ENCODE data around the gene DNAI1.
"Not testable (repeated sequence)": the region's sequence is repeated elsewhere in the genome, so short reads cannot be mapped to it uniquely, and the experiment has no call there.

Gene DNAI1

GRCh38 chr9:34437006-34437925 is 21.3 kb upstream of the DNAI1 start:
- H3K27me3 ChIP-seq (ENCODE audit: low read depth, low read length), result no peaks in the 10 kb centered on the region
- peaks cover 0 to 8% of the 10 kb centered on the region in 2 donors for H3K36me3 ChIP-seq (ENCODE audit: control insufficient read depth in 1 of 2, insufficient read depth in 2 of 2, low read length in 2 of 2)
- H3K9me3 ChIP-seq (ENCODE audit: control insufficient read depth in 1 of 2, low read length in 2 of 2), result no peaks in the 10 kb centered on the region
- no peak overlapping the region for H3K27ac ChIP-seq (ENCODE audit: low read length)
- H3K4me1 ChIP-seq (ENCODE audit: control insufficient read depth in 1 of 2, insufficient read depth in 2 of 2, low read length in 2 of 2), result peaks cover 4 to 7% of the 10 kb centered on the region in 2 donors
- no peak overlapping the region for H3K4me3 ChIP-seq (ENCODE audit: low read depth in 1 of 2, low read length in 2 of 2)

GRCh38 chr9:34437926-34438307 is 20.7 kb upstream of the DNAI1 start:
- H3K4me1 ChIP-seq (ENCODE audit: control insufficient read depth in 1 of 2, insufficient read depth in 2 of 2, low read length in 2 of 2); H3K27me3 ChIP-seq (ENCODE audit: low read depth, low read length); H3K27ac ChIP-seq (ENCODE audit: low read length); H3K4me3 ChIP-seq (ENCODE audit: low read depth in 1 of 2, low read length in 2 of 2); H3K36me3 ChIP-seq (ENCODE audit: control insufficient read depth in 1 of 2, insufficient read depth in 2 of 2, low read length in 2 of 2); H3K9me3 ChIP-seq (ENCODE audit: control insufficient read depth in 1 of 2, low read length in 2 of 2): not testable (repeated sequence)

GRCh38 chr9:34438465-34438864 is 20.1 kb upstream of the DNAI1 start:
- not testable (repeated sequence) for H3K27me3 ChIP-seq (ENCODE audit: low read depth, low read length); H3K4me3 ChIP-seq (ENCODE audit: low read depth in 1 of 2, low read length in 2 of 2); H3K4me1 ChIP-seq (ENCODE audit: control insufficient read depth in 1 of 2, insufficient read depth in 2 of 2, low read length in 2 of 2); H3K36me3 ChIP-seq (ENCODE audit: control insufficient read depth in 1 of 2, insufficient read depth in 2 of 2, low read length in 2 of 2); H3K27ac ChIP-seq (ENCODE audit: low read length); H3K9me3 ChIP-seq (ENCODE audit: control insufficient read depth in 1 of 2, low read length in 2 of 2)

GRCh38 chr9:34440017-34440416 is 18.6 kb upstream of the DNAI1 start:
- H3K27me3 ChIP-seq (ENCODE audit: low read depth, low read length), result no peaks in the 10 kb centered on the region
- H3K27ac ChIP-seq (ENCODE audit: low read length), result no peak overlapping the region
- H3K36me3 ChIP-seq (ENCODE audit: control insufficient read depth in 1 of 2, insufficient read depth in 2 of 2, low read length in 2 of 2), result peaks cover 0 to 8% of the 10 kb centered on the region in 2 donors
- no peak overlapping the region for H3K4me3 ChIP-seq (ENCODE audit: low read depth in 1 of 2, low read length in 2 of 2)
- H3K9me3 ChIP-seq (ENCODE audit: control insufficient read depth in 1 of 2, low read length in 2 of 2), result no peaks in the 10 kb centered on the region
- H3K4me1 ChIP-seq (ENCODE audit: control insufficient read depth in 1 of 2, insufficient read depth in 2 of 2, low read length in 2 of 2), result peaks cover 4 to 7% of the 10 kb centered on the region in 2 donors

GRCh38 chr9:34442770-34443169 is 15.8 kb upstream of the DNAI1 start:
- peaks cover 4 to 7% of the 10 kb centered on the region in 2 donors for H3K4me1 ChIP-seq (ENCODE audit: control insufficient read depth in 1 of 2, insufficient read depth in 2 of 2, low read length in 2 of 2)
- H3K36me3 ChIP-seq (ENCODE audit: control insufficient read depth in 1 of 2, insufficient read depth in 2 of 2, low read length in 2 of 2), result peaks cover 0 to 8% of the 10 kb centered on the region in 2 donors
- H3K27ac ChIP-seq (ENCODE audit: low read length), result no peak overlapping the region
- no peak overlapping the region for H3K4me3 ChIP-seq (ENCODE audit: low read depth in 1 of 2, low read length in 2 of 2)
- no peaks in the 10 kb centered on the region for H3K9me3 ChIP-seq (ENCODE audit: control insufficient read depth in 1 of 2, low read length in 2 of 2)
- no peaks in the 10 kb centered on the region for H3K27me3 ChIP-seq (ENCODE audit: low read depth, low read length)

DNA sequence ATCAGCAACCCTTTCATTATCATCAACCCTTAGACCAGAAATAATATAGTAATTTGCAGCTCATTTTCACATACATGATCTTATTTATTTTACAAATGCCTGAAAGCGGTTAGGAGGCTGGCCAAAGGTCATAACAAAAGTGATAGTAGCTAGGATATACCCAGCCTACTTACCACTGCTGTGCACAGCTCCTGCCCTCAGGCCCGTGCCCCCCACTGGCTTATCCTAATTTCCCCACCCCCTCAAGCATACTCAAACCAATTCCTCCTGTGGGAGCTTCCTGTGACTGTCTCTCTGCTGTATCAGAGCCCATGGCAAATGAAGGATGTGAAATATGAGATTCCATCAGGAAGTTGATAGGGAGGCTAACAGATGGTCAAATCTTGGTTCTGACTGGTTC is 15.1 kb upstream of the DNAI1 start:
- H3K4me3 ChIP-seq (ENCODE audit: low read depth in 1 of 2, low read length in 2 of 2), result no peak overlapping the region
- H3K36me3 ChIP-seq (ENCODE audit: control insufficient read depth in 1 of 2, insufficient read depth in 2 of 2, low read length in 2 of 2), result peaks cover 0 to 6% of the 10 kb centered on the region in 2 donors
- H3K4me1 ChIP-seq (ENCODE audit: control insufficient read depth in 1 of 2, insufficient read depth in 2 of 2, low read length in 2 of 2), result peaks cover 4 to 7% of the 10 kb centered on the region in 2 donors
- no peaks in the 10 kb centered on the region for H3K9me3 ChIP-seq (ENCODE audit: control insufficient read depth in 1 of 2, low read length in 2 of 2)
- no peak overlapping the region for H3K27ac ChIP-seq (ENCODE audit: low read length)
- H3K27me3 ChIP-seq (ENCODE audit: low read depth, low read length), result no peaks in the 10 kb centered on the region

GRCh38 chr9:34443976-34444375 is 14.6 kb upstream of the DNAI1 start:
- peaks cover 0 to 4% of the 10 kb centered on the region in 2 donors for H3K36me3 ChIP-seq (ENCODE audit: control insufficient read depth in 1 of 2, insufficient read depth in 2 of 2, low read length in 2 of 2)
- H3K27me3 ChIP-seq (ENCODE audit: low read depth, low read length), result no peaks in the 10 kb centered on the region
- H3K4me1 ChIP-seq (ENCODE audit: control insufficient read depth in 1 of 2, insufficient read depth in 2 of 2, low read length in 2 of 2), result peaks cover 4 to 7% of the 10 kb centered on the region in 2 donors
- H3K4me3 ChIP-seq (ENCODE audit: low read depth in 1 of 2, low read length in 2 of 2), result no peak overlapping the region
- no peak overlapping the region for H3K27ac ChIP-seq (ENCODE audit: low read length)
- H3K9me3 ChIP-seq (ENCODE audit: control insufficient read depth in 1 of 2, low read length in 2 of 2), result no peaks in the 10 kb centered on the region

- Histone ChIP-seq H3K9me3 (ENCODE audit: control insufficient read depth in 1 of 2, low read length in 2 of 2) (no peaks in the 10 kb centered on the region), H3K36me3 (ENCODE audit: control insufficient read depth in 1 of 2, insufficient read depth in 2 of 2, low read length in 2 of 2) (no peaks in the 10 kb centered on the region), H3K27me3 (ENCODE audit: low read depth, low read length) (no peaks in the 10 kb centered on the region), H3K4me3 (ENCODE audit: low read depth in 1 of 2, low read length in 2 of 2) (no peak overlapping the region), H3K27ac (ENCODE audit: low read length) (no peak overlapping the region), H3K4me1 (ENCODE audit: control insufficient read depth in 1 of 2, insufficient read depth in 2 of 2, low read length in 2 of 2) (peaks cover 0 to 3% of the 10 kb centered on the region in 2 donors)
These were observed 12.1 kb upstream of the DNAI1 start for GRCh38 chr9:34446468-34446891.

GRCh38 chr9:34446951-34447350 is 11.7 kb upstream of the DNAI1 start:
- Histone ChIP-seq H3K36me3 (ENCODE audit: control insufficient read depth in 1 of 2, insufficient read depth in 2 of 2, low read length in 2 of 2) (no peaks in the 10 kb centered on the region), H3K4me1 (ENCODE audit: control insufficient read depth in 1 of 2, insufficient read depth in 2 of 2, low read length in 2 of 2) (peaks cover 0 to 3% of the 10 kb centered on the region in 2 donors), H3K9me3 (ENCODE audit: control insufficient read depth in 1 of 2, low read length in 2 of 2) (no peaks in the 10 kb centered on the region), H3K27ac (ENCODE audit: low read length) (no peak overlapping the region), H3K27me3 (ENCODE audit: low read depth, low read length) (no peaks in the 10 kb centered on the region), H3K4me3 (ENCODE audit: low read depth in 1 of 2, low read length in 2 of 2) (no peak overlapping the region)

- H3K27ac ChIP-seq (ENCODE audit: low read length), result no peak overlapping the region
- no peaks in the 10 kb centered on the region for H3K36me3 ChIP-seq (ENCODE audit: control insufficient read depth in 1 of 2, insufficient read depth in 2 of 2, low read length in 2 of 2)
- no peaks in the 10 kb centered on the region for H3K27me3 ChIP-seq (ENCODE audit: low read depth, low read length)
- H3K9me3 ChIP-seq (ENCODE audit: control insufficient read depth in 1 of 2, low read length in 2 of 2), result no peaks in the 10 kb centered on the region
- H3K4me3 ChIP-seq (ENCODE audit: low read depth in 1 of 2, low read length in 2 of 2), result no peak overlapping the region
- H3K4me1 ChIP-seq (ENCODE audit: control insufficient read depth in 1 of 2, insufficient read depth in 2 of 2, low read length in 2 of 2), result peaks cover 0 to 11% of the 10 kb centered on the region in 2 donors
These were observed 8.0 kb upstream of the DNAI1 start for GRCh38 chr9:34450644-34451043.

- Histone ChIP-seq H3K27ac (ENCODE audit: low read length) (no peak overlapping the region), H3K4me3 (ENCODE audit: low read depth in 1 of 2, low read length in 2 of 2) (no peak overlapping the region), H3K4me1 (ENCODE audit: control insufficient read depth in 1 of 2, insufficient read depth in 2 of 2, low read length in 2 of 2) (peaks cover 0 to 11% of the 10 kb centered on the region in 2 donors), H3K27me3 (ENCODE audit: low read depth, low read length) (no peaks in the 10 kb centered on the region), H3K36me3 (ENCODE audit: control insufficient read depth in 1 of 2, insufficient read depth in 2 of 2, low read length in 2 of 2) (no peaks in the 10 kb centered on the region), H3K9me3 (ENCODE audit: control insufficient read depth in 1 of 2, low read length in 2 of 2) (no peaks in the 10 kb centered on the region)
These were observed 7.5 kb upstream of the DNAI1 start for GRCh38 chr9:34451135-34451534.

DNA sequence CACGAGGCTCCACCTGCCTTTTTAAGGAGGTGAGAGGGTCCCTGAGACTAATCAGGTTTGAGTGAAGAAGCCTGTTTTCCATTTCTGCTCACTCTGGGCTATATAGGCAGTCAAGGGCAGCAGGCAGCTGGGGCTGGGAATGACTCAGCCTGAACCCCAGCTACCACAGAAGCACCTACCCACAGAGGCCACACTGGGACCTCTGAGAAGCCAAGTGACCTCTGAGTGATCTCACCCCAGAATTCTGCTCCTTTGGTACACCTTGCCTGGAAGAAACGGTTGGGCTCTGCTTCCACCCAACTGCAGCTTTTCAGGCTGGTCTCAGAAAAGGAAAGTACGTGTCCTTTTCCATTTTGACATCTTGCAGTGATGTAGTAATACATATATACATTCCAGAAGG is 7.1 kb upstream of the DNAI1 start:
- H3K36me3 ChIP-seq (ENCODE audit: control insufficient read depth in 1 of 2, insufficient read depth in 2 of 2, low read length in 2 of 2), result no peaks in the 10 kb centered on the region
- H3K4me3 ChIP-seq (ENCODE audit: low read depth in 1 of 2, low read length in 2 of 2), result no peak overlapping the region
- H3K9me3 ChIP-seq (ENCODE audit: control insufficient read depth in 1 of 2, low read length in 2 of 2), result no peaks in the 10 kb centered on the region
- H3K27ac ChIP-seq (ENCODE audit: low read length), result no peak overlapping the region
- H3K4me1 ChIP-seq (ENCODE audit: control insufficient read depth in 1 of 2, insufficient read depth in 2 of 2, low read length in 2 of 2), result peaks cover 0 to 13% of the 10 kb centered on the region in 2 donors
- no peaks in the 10 kb centered on the region for H3K27me3 ChIP-seq (ENCODE audit: low read depth, low read length)

Data from muscle layer of duodenum (tissue), 2 donors.